OCI-LY7 (cell line): Measurements from ENCODE around the gene SLC6A15.

Experiments used
- CTCF ChIP-seq: fragments of 200-600 bp; sonication (generic); conservative IDR thresholded peaks from 2 replicates; pipeline ENCODE4 v1.5.1; 2014; ENCODE audit warnings: mild to moderate bottlenecking, antibody characterized with exemption, low read length, moderate library complexity, mixed read lengths
- EZH2phosphoT487 ChIP-seq: fragments of 200-600 bp; sonication (generic); IDR thresholded peaks from 2 replicates; pipeline ENCODE4 v1.6.1; 2018; ENCODE audit warnings: low read depth, borderline replicate concordance, mild to moderate bottlenecking, mixed run types, antibody characterized with exemption, low read length, moderate library complexity, mixed read lengths

- TF ChIP-seq CTCF (no peak), EZH2phosphoT487 (no peak)
Measured at GRCh38 chr12:84840356-84840755, 72.2 kb downstream of the SLC6A15 start.
